Endothelial cell of umbilical vein (primary cell): ENCODE measurements around the gene SLC38A4. TPM values are rescaled to one million over a fixed set of nuclear protein-coding genes. Genes with fewer than 3 reads are reported as not detected.

ENCODE experiments used
- BruUV-seq: library from RNA; stranded (reverse); fragments of 400-500 nt; replicated peaks from 2 replicates; lab custom pipeline; 2021; lab: Mats Ljungman, UMichigan
- CTCF ChIA-PET: fragments of 300-600, 350-600 bp; sonication (Branson Sonifier 250); formaldehyde crosslinking; loops from one replicate; lab custom pipeline; 2021; ENCODE audit warnings: antibody characterized with exemption, inconsistent platforms; lab: Charles Lee
- POLR2A ChIA-PET: fragments of 300-600, 350-600 bp; sonication (Branson Sonifier 250); formaldehyde crosslinking; loops from one replicate; lab custom pipeline; 2021; ENCODE audit warnings: antibody characterized with exemption, inconsistent platforms; lab: Charles Lee
- DNase-seq: peaks from one replicate; pipeline ENCODE4 v3.0.0-alpha.2; 2011; ENCODE audit warnings: low read depth, low spot score
- FAIRE-seq: peaks from 2 replicates; lab custom pipeline; 2011; peaks lifted over from hg19 to GRCh38; lab: Jason Lieb, UNC
- H2AFZ ChIP-seq: 2 replicates; pipeline ENCODE4 v1.6.0; 2012; ENCODE audit warnings: low read depth, low read length, control low read depth, inconsistent platforms
- H3K27ac ChIP-seq: 2 replicates; pipeline ENCODE4 v1.5.1; 2011; ENCODE audit warnings: low read depth, mild to moderate bottlenecking, control low read depth, low read length, moderate library complexity; ENCODE audit not compliant: insufficient read depth
- H3K27me3 ChIP-seq, 2 experiments: 2 replicates each; pipeline versions ENCODE4 v1.6.0 to v1.6.1; 2011; ENCODE audit warnings: low read length in 2 of 2, mixed read lengths in 1 of 2; ENCODE audit not compliant: control insufficient read depth in 2 of 2, insufficient read depth in 2 of 2
- H3K36me3 ChIP-seq, 2 experiments: 2 replicates in 1 of 2; 3 replicates in 1 of 2; pipeline ENCODE4 v1.5.1; 2011; ENCODE audit warnings: low read length in 2 of 2, mild to moderate bottlenecking in 1 of 2, moderate library complexity in 1 of 2; ENCODE audit not compliant: control insufficient read depth in 2 of 2, insufficient read depth in 2 of 2; ENCODE audit errors: extremely low read depth in 1 of 2
- H3K4me1 ChIP-seq: 3 replicates; pipeline ENCODE4 v1.5.1; 2011; ENCODE audit warnings: mild to moderate bottlenecking, low read length; ENCODE audit not compliant: control insufficient read depth, insufficient read depth; ENCODE audit errors: extremely low read depth
- H3K4me2 ChIP-seq: 2 replicates; pipeline ENCODE4 v1.6.1; 2011; ENCODE audit warnings: low read length, control low read depth, mixed read lengths; ENCODE audit not compliant: insufficient read depth
- H3K4me3 ChIP-seq, 3 experiments: fragments of 200-600 bp in 1 of 3; sonication (generic), shearing (Covaris generic) in 1 of 3; replicated peaks in 1 of 3; 2 replicates each; pipeline ENCODE4 v1.5.1; 2011 to 2016; ENCODE audit warnings: control low read depth in 3 of 3, low read length in 3 of 3, mild to moderate bottlenecking in 2 of 3, inconsistent platforms in 1 of 3, low read depth in 1 of 3, moderate library complexity in 1 of 3; ENCODE audit not compliant: insufficient read depth in 1 of 3
- H3K79me2 ChIP-seq: 2 replicates; pipeline ENCODE4 v1.6.0; 2012; ENCODE audit warnings: low read length, inconsistent platforms; ENCODE audit not compliant: control insufficient read depth, insufficient read depth
- H3K9ac ChIP-seq: replicated peaks from 2 replicates; pipeline ENCODE3; 2011; ENCODE audit warnings: low read length, control low read depth; ENCODE audit not compliant: insufficient read depth; ENCODE audit errors: extremely low read depth
- H3K9me1 ChIP-seq: replicated peaks from 3 replicates; pipeline ENCODE4 v1.6.0; 2011; ENCODE audit warnings: mild to moderate bottlenecking, low read length; ENCODE audit not compliant: control insufficient read depth, insufficient read depth; ENCODE audit errors: extremely low read depth
- H3K9me3 ChIP-seq: replicated peaks from 2 replicates; pipeline ENCODE4 v1.5.1; 2012; ENCODE audit warnings: low read length, inconsistent platforms; ENCODE audit not compliant: control insufficient read depth, insufficient read depth
- H4K20me1 ChIP-seq: replicated peaks from 2 replicates; pipeline ENCODE3; 2011; ENCODE audit warnings: mild to moderate bottlenecking, low read length; ENCODE audit not compliant: control insufficient read depth, insufficient read depth; ENCODE audit errors: extremely low read depth
- CTCF ChIP-seq, 2 donors: IDR thresholded peaks; 1 replicate in 1 of 2; 2 replicates in 1 of 2; pipeline ENCODE4 v1.5.1; 2011; ENCODE audit warnings: low read length in 2 of 2, mild to moderate bottlenecking in 2 of 2, moderate library complexity in 2 of 2, control low read depth in 1 of 2, inconsistent platforms in 1 of 2, low read depth in 1 of 2; ENCODE audit not compliant: insufficient read depth in 1 of 2; ENCODE audit errors: extremely low read depth in 1 of 2
- EZH2 ChIP-seq: IDR thresholded peaks from 2 replicates; pipeline ENCODE4 v1.6.1; 2012; ENCODE audit warnings: borderline replicate concordance, low read depth, mild to moderate bottlenecking, moderate library complexity, low read length, inconsistent platforms; ENCODE audit not compliant: severe bottlenecking
- FOS ChIP-seq: IDR thresholded peaks from 2 replicates; pipeline ENCODE4 v1.6.1; 2011; ENCODE audit warnings: mild to moderate bottlenecking, low read length, moderate library complexity, borderline replicate concordance; ENCODE audit not compliant: insufficient read depth
- GATA2 ChIP-seq: IDR thresholded peaks from 2 replicates; pipeline ENCODE4 v1.7.0; 2011; ENCODE audit warnings: low read depth, mild to moderate bottlenecking, moderate library complexity, mixed read lengths, low read length; ENCODE audit not compliant: insufficient read length, insufficient read depth
- JUN ChIP-seq: IDR thresholded peaks from 2 replicates; pipeline ENCODE4 v1.6.1; 2011; ENCODE audit warnings: borderline replicate concordance, low read depth; ENCODE audit not compliant: insufficient read length, insufficient read depth
- MAX ChIP-seq: IDR thresholded peaks from 2 replicates; pipeline ENCODE4 v1.6.1; 2011; ENCODE audit not compliant: insufficient read depth, insufficient read length
- MYC ChIP-seq: IDR thresholded peaks from one replicate; pipeline ENCODE4 v1.6.1; 2011; ENCODE audit warnings: mild to moderate bottlenecking, low read depth, low read length
- POLR2A ChIP-seq: IDR thresholded peaks from 2 replicates; pipeline ENCODE4 v1.6.1; 2012; ENCODE audit warnings: low read depth, mild to moderate bottlenecking, control low read depth, low read length
- POLR2AphosphoS5 ChIP-seq: IDR thresholded peaks from 2 replicates; pipeline ENCODE4 v1.6.1; 2012; ENCODE audit warnings: low read depth, mild to moderate bottlenecking, control low read depth, low read length, moderate library complexity; ENCODE audit not compliant: insufficient read depth
- dilution Hi-C: fragments of 300-500 bp; cut with MboI; formaldehyde crosslinking; loops from one replicate; pipeline ENCODE4 v1.15.0; 2019; ENCODE audit warnings: low sequenced_read_pairs; ENCODE audit not compliant: extremely low pct_ligation_motif_present
- intact Hi-C: fragments of 100-400 bp; cut with micrococcal nuclease; formaldehyde crosslinking; loops from one replicate; pipeline ENCODE4 v1.10.0; 2022
- polyA plus RNA-seq, 4 experiments: library from polyadenylated mRNA; depleted of rRNA in 3 of 4; stranded (reverse) in 3 of 4; unstranded in 1 of 4; fragments of >200 nt; gene quantifications; 2 replicates each; pipeline versions ENCODE4 v1.2.1 to v1.2.3, GENCODE V29; 2011 to 2012; ENCODE audit warnings: missing spikeins in 1 of 4
- total RNA-seq: library from RNA; stranded (reverse); gene quantifications from 2 replicates; pipeline ENCODE4 v1.2.3, GENCODE V29; 2021

SLC38A4 gene
- total and polyA plus RNA-seq, 2 donors (not counting 3 experiments of a cell fraction or from before 2014, with no cell fraction given): 0.36 to 0.66 TPM

GRCh38 chr12:46843811-46844210 lies 18.0 kb upstream of the SLC38A4 start:
- Histone ChIP-seq H3K9me1 (no peaks in the 10 kb centered on the region), H3K79me2 (no peaks in the 10 kb centered on the region), H3K27me3 (peaks cover 6 to 7% of the 10 kb centered on the region in 2 experiments), H3K9me3 (no peaks in the 10 kb centered on the region), H3K9ac (no peak overlapping the region), H3K36me3 (no peaks in the 10 kb centered on the region), H3K27ac (no peak overlapping the region), H3K4me3 (no peak overlapping the region), H3K4me1 (no peaks in the 10 kb centered on the region), H4K20me1 (no peaks in the 10 kb centered on the region), H2AFZ (no peak overlapping the region), H3K4me2 (no peak overlapping the region)
- POLR2A ChIA-PET: no interaction called here
- CTCF ChIA-PET: no interaction called here
- intact Hi-C loops (no loop called here), dilution Hi-C loops (no loop called here)
- FAIRE-seq: no peak
- BruUV-seq: no TSS peak
- TF ChIP-seq POLR2AphosphoS5: no peak
- no peak for TF ChIP-seq EZH2
- no peak for TF ChIP-seq MAX
- no peak for TF ChIP-seq JUN
- no peak for TF ChIP-seq POLR2A
- no peak for TF ChIP-seq FOS
- no peak for TF ChIP-seq MYC
- no peak for DNase-seq

GRCh38 chr12:46841891-46842290 lies 16.1 kb upstream of the SLC38A4 start:
- no peak overlapping the region for H3K4me3 ChIP-seq
- H3K4me2 ChIP-seq: no peak overlapping the region
- ChIA-PET CTCF (no interaction called here), POLR2A (no interaction called here)
- BruUV-seq: no TSS peak
- H2AFZ ChIP-seq: no peak overlapping the region
- no peaks in the 10 kb centered on the region for H3K9me1 ChIP-seq
- dilution Hi-C loops: no loop called here
- no peaks in the 10 kb centered on the region for H3K4me1 ChIP-seq
- no peaks in the 10 kb centered on the region for H4K20me1 ChIP-seq
- H3K27ac ChIP-seq: no peak overlapping the region
- no peak overlapping the region for H3K9ac ChIP-seq
- H3K27me3 ChIP-seq: peaks cover 9 to 10% of the 10 kb centered on the region in 2 experiments
- no peaks in the 10 kb centered on the region for H3K79me2 ChIP-seq
- TF ChIP-seq JUN: no peak
- no peak for TF ChIP-seq CTCF (IDR thresholded peaks at IDR 0.05; ENCODE audit: extremely low read depth in 1 of 2, insufficient read depth in 1 of 2, low read depth in 1 of 2, low read length in 2 of 2)
- no peak for TF ChIP-seq EZH2
- no peak for TF ChIP-seq GATA2
- TF ChIP-seq POLR2AphosphoS5: no peak
- TF ChIP-seq MYC: no peak
- TF ChIP-seq FOS: no peak
- no peak for TF ChIP-seq POLR2A
- no peak for TF ChIP-seq MAX
- DNase-seq: no peak
- no peak for FAIRE-seq
- H3K9me3 ChIP-seq: no peaks in the 10 kb centered on the region
- intact Hi-C loops: no loop called here
- no peaks in the 10 kb centered on the region for H3K36me3 ChIP-seq
